Measurements from ENCODE around the gene STAM.

DNA sequence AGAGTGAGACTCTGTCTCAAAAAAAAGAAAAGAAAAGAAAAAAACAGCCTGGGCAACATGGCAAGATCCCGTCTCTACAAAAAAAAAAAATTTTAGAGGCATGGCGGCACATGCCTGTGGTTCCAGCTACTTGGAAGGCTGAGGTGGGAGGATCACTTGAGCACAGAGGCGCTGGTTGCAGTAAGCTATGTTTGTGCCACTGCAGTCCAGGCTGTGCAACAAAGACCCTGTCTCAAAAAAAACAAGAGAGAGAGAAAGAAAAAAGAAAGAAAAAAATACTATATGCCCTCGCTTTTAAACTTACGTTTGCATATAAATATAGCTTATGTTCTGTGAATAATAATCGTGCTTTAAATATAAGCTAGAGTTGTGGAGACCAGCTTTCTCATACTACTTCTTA is 38.0 kb upstream of the STAM start:
- TF ChIP-seq EZH2 (IDR thresholded peaks at IDR 0.05; ENCODE audit: borderline replicate concordance, low read depth, low read length, severe bottlenecking): no peak
- no peak for TF ChIP-seq POLR2A (IDR thresholded peaks at IDR 0.05; ENCODE audit: low read depth, low read length)
- TF ChIP-seq, protein P1, sequence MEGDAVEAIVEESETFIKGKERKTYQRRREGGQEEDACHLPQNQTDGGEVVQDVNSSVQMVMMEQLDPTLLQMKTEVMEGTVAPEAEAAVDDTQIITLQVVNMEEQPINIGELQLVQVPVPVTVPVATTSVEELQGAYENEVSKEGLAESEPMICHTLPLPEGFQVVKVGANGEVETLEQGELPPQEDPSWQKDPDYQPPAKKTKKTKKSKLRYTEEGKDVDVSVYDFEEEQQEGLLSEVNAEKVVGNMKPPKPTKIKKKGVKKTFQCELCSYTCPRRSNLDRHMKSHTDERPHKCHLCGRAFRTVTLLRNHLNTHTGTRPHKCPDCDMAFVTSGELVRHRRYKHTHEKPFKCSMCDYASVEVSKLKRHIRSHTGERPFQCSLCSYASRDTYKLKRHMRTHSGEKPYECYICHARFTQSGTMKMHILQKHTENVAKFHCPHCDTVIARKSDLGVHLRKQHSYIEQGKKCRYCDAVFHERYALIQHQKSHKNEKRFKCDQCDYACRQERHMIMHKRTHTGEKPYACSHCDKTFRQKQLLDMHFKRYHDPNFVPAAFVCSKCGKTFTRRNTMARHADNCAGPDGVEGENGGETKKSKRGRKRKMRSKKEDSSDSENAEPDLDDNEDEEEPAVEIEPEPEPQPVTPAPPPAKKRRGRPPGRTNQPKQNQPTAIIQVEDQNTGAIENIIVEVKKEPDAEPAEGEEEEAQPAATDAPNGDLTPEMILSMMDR (IDR thresholded peaks at IDR 0.05; ENCODE audit: extremely low read depth in 1 of 2, insufficient read depth in 1 of 2, low read depth in 1 of 2, low read length in 2 of 2): no peak
- no peak for TF ChIP-seq POLR2AphosphoS5 (IDR thresholded peaks at IDR 0.05; ENCODE audit: insufficient read depth, low read depth, low read length)
- TF ChIP-seq GATA2 (IDR thresholded peaks at IDR 0.05; ENCODE audit: insufficient read depth, insufficient read length, low read depth, low read length): no peak
- TF ChIP-seq JUN (IDR thresholded peaks at IDR 0.05; ENCODE audit: borderline replicate concordance, insufficient read depth, insufficient read length, low read depth): no peak
- TF ChIP-seq, protein P2, sequence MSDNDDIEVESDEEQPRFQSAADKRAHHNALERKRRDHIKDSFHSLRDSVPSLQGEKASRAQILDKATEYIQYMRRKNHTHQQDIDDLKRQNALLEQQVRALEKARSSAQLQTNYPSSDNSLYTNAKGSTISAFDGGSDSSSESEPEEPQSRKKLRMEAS (IDR thresholded peaks at IDR 0.05; ENCODE audit: insufficient read depth, insufficient read length): no peak
